ENCODE data around the gene CLN3. TPM values are rescaled to one million over a fixed set of nuclear protein-coding genes. Genes with fewer than 3 reads are reported as not detected.

The CLN3 gene
- total and polyA plus RNA-seq, 9 of the 15 experiments (the other 6 are each of a cell fraction or from before 2014, with no cell fraction given): 2.5 to 27.1 (median 11.6) TPM

- TF ChIP-seq ID3 (CRISPR knock-in tag; IDR thresholded peaks at IDR 0.05): no peak
- 0 out of 2 replicates have a peak, but pooled peaks have one; percentile 45 for TF ChIP-seq ID3 (tag; IDR thresholded peaks at IDR 0.05)
- TF ChIP-seq ARID3A (IDR thresholded peaks at IDR 0.05; ENCODE audit: borderline replicate concordance, low read depth, low read length): no peak
- TF ChIP-seq KLF10 (CRISPR knock-in tag; IDR thresholded peaks at IDR 0.05): no peak
- no peak for TF ChIP-seq ZBTB8A (IDR thresholded peaks at IDR 0.05; ENCODE audit: partially characterized antibody)
- TF ChIP-seq ZNF407 (IDR thresholded peaks at IDR 0.05; ENCODE audit: low read depth): no peak
- TF ChIP-seq ETV6 (IDR thresholded peaks at IDR 0.05; ENCODE audit: borderline replicate concordance in 1 of 2, low read depth in 2 of 2, low read length in 1 of 2): no peak
- no peak for TF ChIP-seq ETV6 (CRISPR knock-in tag; IDR thresholded peaks at IDR 0.05; ENCODE audit: borderline replicate concordance)
- TF ChIP-seq ZNF518B (CRISPR knock-in tag; IDR thresholded peaks at IDR 0.05): no peak
- no peak for TF ChIP-seq LARP7 (IDR thresholded peaks at IDR 0.05)
Observed at GRCh38 chr16:28538733-28539596, 47.1 kb upstream of the CLN3 start, which contains the start of gene NUPR1 (continued).
